Mesenchymal stem cell (in vitro differentiated cells and primary cell): Measurements from ENCODE around the gene CTRL. TPM values are rescaled to one million over a fixed set of nuclear protein-coding genes. Genes with fewer than 3 reads are reported as not detected.

Experiments used
- DNase-seq: peaks from one replicate; pipeline ENCODE4 v3.0.0-alpha.2; 2013
- H2AFZ ChIP-seq: one replicate; pipeline ENCODE4 v1.6.1; 2013; ENCODE audit warnings: low read depth, mild to moderate bottlenecking, control low read depth, inconsistent platforms, low read length, moderate library complexity
- H2AK5ac ChIP-seq: 2 replicates; pipeline ENCODE4 v1.6.1; 2013; ENCODE audit warnings: low read length, moderate library complexity, mild to moderate bottlenecking, inconsistent platforms; ENCODE audit not compliant: severe bottlenecking
- H2BK120ac ChIP-seq: one replicate; pipeline ENCODE4 v1.6.1; 2013; ENCODE audit warnings: low read depth, mild to moderate bottlenecking, inconsistent platforms, low read length, moderate library complexity
- H2BK12ac ChIP-seq, 2 experiments: one replicate each; pipeline ENCODE4 v1.6.1; 2013; ENCODE audit warnings: inconsistent platforms in 2 of 2, low read length in 2 of 2, mild to moderate bottlenecking in 2 of 2, moderate library complexity in 2 of 2, control low read depth in 1 of 2
- H2BK15ac ChIP-seq: one replicate; pipeline ENCODE4 v1.6.1; 2013; ENCODE audit warnings: mild to moderate bottlenecking, low read depth, inconsistent platforms; ENCODE audit not compliant: poor library complexity, severe bottlenecking
- H2BK5ac ChIP-seq: 2 replicates; pipeline ENCODE4 v1.6.1; 2013; ENCODE audit warnings: low read depth, mild to moderate bottlenecking, low read length, control low read depth, inconsistent platforms; ENCODE audit not compliant: poor library complexity, severe bottlenecking
- H3K14ac ChIP-seq, 2 experiments: one replicate each; pipeline ENCODE4 v1.6.1; 2013; ENCODE audit warnings: inconsistent platforms in 2 of 2, low read length in 2 of 2, control low read depth in 1 of 2, mild to moderate bottlenecking in 1 of 2, moderate library complexity in 1 of 2
- H3K18ac ChIP-seq, 2 experiments: one replicate each; pipeline ENCODE4 v1.6.1; 2013; ENCODE audit warnings: inconsistent platforms in 2 of 2, low read length in 2 of 2, control low read depth in 1 of 2, low read depth in 1 of 2, mild to moderate bottlenecking in 1 of 2
- H3K23ac ChIP-seq, 2 experiments: one replicate each; pipeline ENCODE4 v1.6.1; 2013; ENCODE audit warnings: inconsistent platforms in 2 of 2, low read length in 2 of 2, mild to moderate bottlenecking in 2 of 2, moderate library complexity in 2 of 2, control low read depth in 1 of 2
- H3K27ac ChIP-seq: 2 replicates; pipeline ENCODE4 v1.5.1; 2013; ENCODE audit warnings: mild to moderate bottlenecking, moderate library complexity, low read length, control low read depth, inconsistent platforms; ENCODE audit not compliant: poor library complexity, severe bottlenecking
- H3K27me3 ChIP-seq, 2 experiments: 2 replicates each; pipeline versions ENCODE4 v1.6.1 to v1.7.0; 2013; ENCODE audit warnings: low read length in 2 of 2, mild to moderate bottlenecking in 2 of 2, moderate library complexity in 2 of 2, control low read depth in 1 of 2, inconsistent platforms in 1 of 2; ENCODE audit not compliant: control insufficient read depth in 1 of 2, insufficient read depth in 1 of 2
- H3K36me3 ChIP-seq, 2 experiments: 2 replicates each; pipeline versions ENCODE4 v1.6.1 to v1.7.0; 2013; ENCODE audit warnings: low read length in 2 of 2, control low read depth in 1 of 2, inconsistent platforms in 1 of 2, low read depth in 1 of 2, mild to moderate bottlenecking in 1 of 2; ENCODE audit not compliant: insufficient read depth in 2 of 2, control insufficient read depth in 1 of 2
- H3K4ac ChIP-seq, 2 experiments: one replicate each; pipeline ENCODE4 v1.6.1; 2013; ENCODE audit warnings: inconsistent platforms in 2 of 2, low read length in 2 of 2, mild to moderate bottlenecking in 2 of 2, moderate library complexity in 2 of 2, control low read depth in 1 of 2, low read depth in 1 of 2
- H3K4me1 ChIP-seq: 2 replicates; pipeline ENCODE4 v1.6.1; 2013; ENCODE audit warnings: low read depth, low read length, control low read depth; ENCODE audit not compliant: control insufficient read depth, insufficient read depth
- H3K4me2 ChIP-seq: 2 replicates; pipeline ENCODE4 v1.6.1; 2013; ENCODE audit warnings: low read length, mild to moderate bottlenecking, inconsistent platforms; ENCODE audit not compliant: poor library complexity, severe bottlenecking
- H3K4me3 ChIP-seq, 2 experiments: 2 replicates each; pipeline versions ENCODE4 v1.5.1 to v1.7.0; 2013; ENCODE audit warnings: low read length in 2 of 2, mild to moderate bottlenecking in 2 of 2, control low read depth in 1 of 2, low read depth in 1 of 2; ENCODE audit not compliant: insufficient read depth in 1 of 2
- H3K79me1 ChIP-seq: replicated peaks from 2 replicates; pipeline ENCODE4 v1.6.1; 2013; ENCODE audit warnings: mild to moderate bottlenecking, control low read depth, low read length, inconsistent platforms; ENCODE audit not compliant: poor library complexity, severe bottlenecking
- H3K9ac ChIP-seq: 2 replicates; pipeline ENCODE4 v1.7.0; 2013; ENCODE audit warnings: mild to moderate bottlenecking, low read length, moderate library complexity
- H3K9me3 ChIP-seq: 2 replicates; pipeline ENCODE4 v1.7.0; 2013; ENCODE audit warnings: mild to moderate bottlenecking, low read length; ENCODE audit not compliant: control insufficient read depth
- H4K8ac ChIP-seq: one replicate; pipeline ENCODE4 v1.6.1; 2013; ENCODE audit warnings: inconsistent platforms, mild to moderate bottlenecking, low read length, moderate library complexity
- H4K91ac ChIP-seq: one replicate; pipeline ENCODE4 v1.6.1; 2013; ENCODE audit warnings: mild to moderate bottlenecking, low read length, inconsistent platforms
- WGBS: methylation state at CpG from one replicate; pipeline ENCODE4 v1.1.7; 2013; ENCODE audit warnings: mixed read lengths; 5-methylcytosine and 5-hydroxymethylcytosine counted together
- polyA plus RNA-seq, 2 experiments: library from polyadenylated mRNA; stranded (reverse); fragments of 200-250 nt; gene quantifications; one replicate each; pipeline ENCODE4 v1.2.3, GENCODE V29; 2013

CTRL gene
- polyA plus RNA-seq (2013, experiment 1 of 2), result 0.43 TPM
- polyA plus RNA-seq (2013, experiment 2 of 2), result 0.38 TPM

- no peak within 1 kb of the TSS for H2BK120ac ChIP-seq
- H2AFZ ChIP-seq, result no peak within 1 kb of the TSS
- WGBS, result 93% methylated on average over 15 of the region's 15 CpGs
- peaks cover 37% of the 10 kb centered on the region for H3K79me1 ChIP-seq
- no peak within 1 kb of the TSS for H3K27ac ChIP-seq
- no peak within 1 kb of the TSS for H3K4me2 ChIP-seq
- H3K4me3 ChIP-seq, result no peak within 1 kb of the TSS
- no peak within 1 kb of the TSS for H3K14ac ChIP-seq
- H4K91ac ChIP-seq, result no peak within 1 kb of the TSS
- peaks cover 59 to 68% of the 10 kb centered on the region in 2 experiments for H3K36me3 ChIP-seq
- no peak for DNase-seq
- H2BK15ac ChIP-seq, result no peak within 1 kb of the TSS
- no peak within 1 kb of the TSS for H3K4ac ChIP-seq
- no peak within 1 kb of the TSS for H2BK5ac ChIP-seq
- no peak within 1 kb of the TSS for H2AK5ac ChIP-seq
- no peak within 1 kb of the TSS for H3K9ac ChIP-seq
- H3K4me1 ChIP-seq, result peaks cover 18% of the 10 kb centered on the region
- H4K8ac ChIP-seq, result no peak within 1 kb of the TSS
- H3K27me3 ChIP-seq, result no peaks in the 10 kb centered on the region
- no peak within 1 kb of the TSS for H3K18ac ChIP-seq
- H2BK12ac ChIP-seq, result no peak within 1 kb of the TSS
- H3K23ac ChIP-seq, result no peak within 1 kb of the TSS
- no peaks in the 10 kb centered on the region for H3K9me3 ChIP-seq
These were observed at the start of gene CTRL for GRCh38 chr16:67931712-67932461. CTRL (minus strand) TSS chr16:67931862; CDS start chr16:67931852, 10 bp downstream.

GRCh38 chr16:67979955-67980678 lies 48.5 kb upstream of the CTRL start, which contains the start of gene DPEP3:
DPEP3 (minus strand) TSS chr16:67980499; CDS start chr16:67980380, 119 bp downstream.
- Histone ChIP-seq H3K27me3 (peaks cover 32 to 47% of the 10 kb centered on the region in 2 experiments), H2BK15ac (no peak within 1 kb of the TSS), H3K79me1 (no peaks in the 10 kb centered on the region), H2BK5ac (no peak within 1 kb of the TSS), H4K91ac (no peak within 1 kb of the TSS), H3K9ac (no peak within 1 kb of the TSS), H3K4me3 (no peak within 1 kb of the TSS), H3K9me3 (no peaks in the 10 kb centered on the region), H3K36me3 (no peaks in the 10 kb centered on the region), H2AK5ac (no peak within 1 kb of the TSS), H4K8ac (no peak within 1 kb of the TSS), H3K4me2 (no peak within 1 kb of the TSS), H3K27ac (no peak within 1 kb of the TSS), H3K23ac (no peak within 1 kb of the TSS), H3K4ac (no peak within 1 kb of the TSS), H2BK12ac (no peak within 1 kb of the TSS), H3K14ac (no peak within 1 kb of the TSS), H2BK120ac (no peak within 1 kb of the TSS), H3K18ac (no peak within 1 kb of the TSS), H2AFZ (no peak within 1 kb of the TSS), H3K4me1 (peaks cover 1% of the 10 kb centered on the region)
- WGBS, result 66% methylated on average over 53 of the region's 62 CpGs
- DNase-seq, result no peak

GRCh38 chr16:67977469-67978227 lies 46.0 kb upstream of the CTRL start:
- H2BK120ac ChIP-seq, result no peak overlapping the region
- DNase-seq, result no peak
- no peak overlapping the region for H3K18ac ChIP-seq
- no peak overlapping the region for H2BK5ac ChIP-seq
- H3K4me2 ChIP-seq, result no peak overlapping the region
- H3K4me1 ChIP-seq, result no peaks in the 10 kb centered on the region
- H4K91ac ChIP-seq, result no peak overlapping the region
- H3K4ac ChIP-seq, result no peak overlapping the region
- H3K4me3 ChIP-seq, result no peak overlapping the region
- H3K23ac ChIP-seq, result no peak overlapping the region
- no peak overlapping the region for H2AFZ ChIP-seq
- no peak overlapping the region for H3K27ac ChIP-seq
- no peaks in the 10 kb centered on the region for H3K79me1 ChIP-seq
- no peaks in the 10 kb centered on the region for H3K9me3 ChIP-seq
- H3K27me3 ChIP-seq, result peaks cover 32 to 47% of the 10 kb centered on the region in 2 experiments
- 92% methylated on average over 7 of the region's 9 CpGs for WGBS
- H2BK15ac ChIP-seq, result no peak overlapping the region
- no peak overlapping the region for H3K9ac ChIP-seq
- H3K14ac ChIP-seq, result no peak overlapping the region
- no peak overlapping the region for H2BK12ac ChIP-seq
- no peak overlapping the region for H4K8ac ChIP-seq
- no peaks in the 10 kb centered on the region for H3K36me3 ChIP-seq
- H2AK5ac ChIP-seq, result no peak overlapping the region

GRCh38 chr16:67977005-67977404 lies 45.3 kb upstream of the CTRL start:
- no peak overlapping the region for H3K27ac ChIP-seq
- 67% methylated on average over 5 of the region's 5 CpGs for WGBS
- no peaks in the 10 kb centered on the region for H3K79me1 ChIP-seq
- no peak overlapping the region for H3K18ac ChIP-seq
- H2AFZ ChIP-seq, result no peak overlapping the region
- H3K9ac ChIP-seq, result no peak overlapping the region
- H3K14ac ChIP-seq, result no peak overlapping the region
- H3K4me2 ChIP-seq, result no peak overlapping the region
- no peak overlapping the region for H2BK120ac ChIP-seq
- H2BK12ac ChIP-seq, result no peak overlapping the region
- no peak overlapping the region for H2BK15ac ChIP-seq
- no peak overlapping the region for H2BK5ac ChIP-seq
- no peak overlapping the region for H4K8ac ChIP-seq
- no peak for DNase-seq
- H3K27me3 ChIP-seq, result peaks cover 32 to 47% of the 10 kb centered on the region in 2 experiments
- no peaks in the 10 kb centered on the region for H3K36me3 ChIP-seq
- H3K4ac ChIP-seq, result no peak overlapping the region
- H2AK5ac ChIP-seq, result no peak overlapping the region
- no peaks in the 10 kb centered on the region for H3K9me3 ChIP-seq
- no peak overlapping the region for H4K91ac ChIP-seq
- H3K4me3 ChIP-seq, result no peak overlapping the region
- no peak overlapping the region for H3K23ac ChIP-seq
- H3K4me1 ChIP-seq, result no peaks in the 10 kb centered on the region
